ENCODE measurements around the gene PRKCZ. TPM values are rescaled to one million over a fixed set of nuclear protein-coding genes. Genes with fewer than 3 reads are reported as not detected.

The PRKCZ gene
- total and polyA plus RNA-seq, 2 experiments from 2014 or later: 26.2 to 36.9 TPM

DNA sequence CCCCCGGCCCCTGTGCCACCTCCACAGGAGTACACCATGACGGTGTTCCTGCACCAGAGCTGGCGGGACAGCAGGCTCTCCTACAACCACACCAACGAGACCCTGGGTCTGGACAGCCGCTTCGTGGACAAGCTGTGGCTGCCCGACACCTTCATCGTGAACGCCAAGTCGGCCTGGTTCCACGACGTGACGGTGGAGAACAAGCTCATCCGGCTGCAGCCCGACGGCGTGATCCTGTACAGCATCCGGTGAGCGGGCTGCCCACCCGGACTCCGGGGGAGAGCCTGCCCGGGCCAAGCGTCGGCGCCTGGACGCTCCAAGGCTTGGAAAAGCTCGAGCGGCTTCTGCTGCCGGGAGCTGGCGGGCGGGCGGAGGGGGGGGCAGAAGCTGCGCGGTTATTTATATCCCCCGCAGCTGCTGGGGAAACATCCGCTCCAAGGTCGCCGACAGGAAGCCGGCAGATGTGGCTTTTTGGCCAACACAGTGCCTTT lies 24.7 kb upstream of the PRKCZ start:
- Histone ChIP-seq H3K4me1 (ENCODE audit: insufficient read depth) (no peaks in the 10 kb centered on the region), H3K36me3 (ENCODE audit: insufficient read depth) (no peaks in the 10 kb centered on the region), H3F3A (replicated peaks; ENCODE audit: low read depth) (no peaks in the 10 kb centered on the region), H3K27ac (ENCODE audit: low read depth) (no peak overlapping the region), H2AFZ (no peak overlapping the region), H4K20me1 (replicated peaks; ENCODE audit: insufficient read depth) (no peaks in the 10 kb centered on the region), H3K4me2 (no peak overlapping the region), H3K27me3 (ENCODE audit: insufficient read depth) (peaks cover 5% of the 10 kb centered on the region; the same call in 1 of the 2 replicates), H3K4me3 (no peak overlapping the region), H3K79me2 (replicated peaks; ENCODE audit: insufficient read depth) (no peaks in the 10 kb centered on the region), H3K9me2 (ENCODE audit: insufficient read depth) (no peaks in the 10 kb centered on the region)
- Mint-ChIP-seq H3K4me1 (no peaks in the 10 kb centered on the region), H3K36me3 (ENCODE audit: low read depth) (no peaks in the 10 kb centered on the region), H3K4me3 (no peak overlapping the region), H3K27me3 (ENCODE audit: insufficient read depth, low read depth, poor library complexity) (peaks cover 17% of the 10 kb centered on the region), H3K9me3 (no peaks in the 10 kb centered on the region), H3K27ac (no peak overlapping the region)
- no peak for TF ChIP-seq ZNF114 (CRISPR knock-in tag; IDR thresholded peaks at IDR 0.05)
- no peak for TF ChIP-seq STAT1 (IDR thresholded peaks at IDR 0.05; ENCODE audit: unreplicated experiment)
- TF ChIP-seq JUNB (IDR thresholded peaks at IDR 0.05; ENCODE audit: unreplicated experiment): no peak
- no peak for ATAC-seq
- DNase-seq (ENCODE audit: low spot score): no peak

DNA sequence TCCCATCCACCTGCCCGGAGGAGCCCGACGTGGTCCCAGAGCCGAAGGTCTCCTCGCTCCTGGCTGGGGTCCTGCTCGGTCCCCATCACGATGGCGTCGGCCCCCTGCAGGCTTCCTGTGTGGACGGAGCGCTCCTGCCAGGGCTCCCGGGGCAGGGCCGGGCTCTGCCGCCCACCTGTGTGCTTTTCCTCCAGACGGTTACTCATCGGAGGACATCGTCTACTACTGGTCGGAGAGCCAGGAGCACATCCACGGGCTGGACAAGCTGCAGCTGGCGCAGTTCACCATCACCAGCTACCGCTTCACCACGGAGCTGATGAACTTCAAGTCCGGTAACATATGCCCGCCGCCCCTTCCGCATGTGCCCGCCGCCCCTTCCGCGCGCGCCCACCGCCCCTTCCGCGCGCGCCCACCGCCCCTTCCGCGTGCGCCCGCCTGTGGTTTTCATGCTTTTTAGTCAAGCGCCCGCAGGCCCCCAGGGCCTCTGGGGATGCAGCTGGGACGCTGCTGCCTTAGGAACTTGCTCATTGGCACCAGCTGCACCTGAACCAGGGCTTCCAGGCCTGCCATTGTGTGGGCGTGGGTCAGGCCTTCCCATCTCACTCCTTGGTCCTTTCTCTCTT lies 22.1 kb upstream of the PRKCZ start:
- Mint-ChIP-seq H3K4me1 (peaks cover 4% of the 10 kb centered on the region; the same call in 2 of the 3 replicates), H3K36me3 (ENCODE audit: low read depth) (no peaks in the 10 kb centered on the region), H3K27ac (no peak overlapping the region), H3K9me3 (no peaks in the 10 kb centered on the region), H3K27me3 (ENCODE audit: insufficient read depth, low read depth, poor library complexity) (peaks cover 8% of the 10 kb centered on the region), H3K4me3 (no peak overlapping the region)
- H3K9me2 ChIP-seq (ENCODE audit: insufficient read depth): no peaks in the 10 kb centered on the region
- DNase-seq (ENCODE audit: low spot score) (no peak), ATAC-seq (no peak)
- H4K20me1 ChIP-seq (replicated peaks; ENCODE audit: insufficient read depth): no peaks in the 10 kb centered on the region
- H3K4me3 ChIP-seq: no peak overlapping the region
- H3K27me3 ChIP-seq (ENCODE audit: insufficient read depth): no peaks in the 10 kb centered on the region
- no peak overlapping the region for H3K4me2 ChIP-seq
- no peaks in the 10 kb centered on the region for H3K4me1 ChIP-seq (ENCODE audit: insufficient read depth)
- H2AFZ ChIP-seq: no peak overlapping the region
- H3F3A ChIP-seq (replicated peaks; ENCODE audit: low read depth): no peaks in the 10 kb centered on the region
- no peaks in the 10 kb centered on the region for H3K36me3 ChIP-seq (ENCODE audit: insufficient read depth)
- no peak overlapping the region for H3K27ac ChIP-seq (ENCODE audit: low read depth)
- no peaks in the 10 kb centered on the region for H3K79me2 ChIP-seq (replicated peaks; ENCODE audit: insufficient read depth)
- TF ChIP-seq, protein P1, sequence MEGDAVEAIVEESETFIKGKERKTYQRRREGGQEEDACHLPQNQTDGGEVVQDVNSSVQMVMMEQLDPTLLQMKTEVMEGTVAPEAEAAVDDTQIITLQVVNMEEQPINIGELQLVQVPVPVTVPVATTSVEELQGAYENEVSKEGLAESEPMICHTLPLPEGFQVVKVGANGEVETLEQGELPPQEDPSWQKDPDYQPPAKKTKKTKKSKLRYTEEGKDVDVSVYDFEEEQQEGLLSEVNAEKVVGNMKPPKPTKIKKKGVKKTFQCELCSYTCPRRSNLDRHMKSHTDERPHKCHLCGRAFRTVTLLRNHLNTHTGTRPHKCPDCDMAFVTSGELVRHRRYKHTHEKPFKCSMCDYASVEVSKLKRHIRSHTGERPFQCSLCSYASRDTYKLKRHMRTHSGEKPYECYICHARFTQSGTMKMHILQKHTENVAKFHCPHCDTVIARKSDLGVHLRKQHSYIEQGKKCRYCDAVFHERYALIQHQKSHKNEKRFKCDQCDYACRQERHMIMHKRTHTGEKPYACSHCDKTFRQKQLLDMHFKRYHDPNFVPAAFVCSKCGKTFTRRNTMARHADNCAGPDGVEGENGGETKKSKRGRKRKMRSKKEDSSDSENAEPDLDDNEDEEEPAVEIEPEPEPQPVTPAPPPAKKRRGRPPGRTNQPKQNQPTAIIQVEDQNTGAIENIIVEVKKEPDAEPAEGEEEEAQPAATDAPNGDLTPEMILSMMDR (conservative IDR thresholded peaks at IDR 0.05; ENCODE audit: low read depth in 2 of 2): no peak
- no peak for TF ChIP-seq CREB1 (CRISPR knock-in tag; IDR thresholded peaks at IDR 0.05; ENCODE audit: low read depth)
- no peak for TF ChIP-seq EZH2phosphoT487 (IDR thresholded peaks at IDR 0.05; ENCODE audit: unreplicated experiment)
- TF ChIP-seq EZH2 (IDR thresholded peaks at IDR 0.05; ENCODE audit: low read depth, unreplicated experiment): no peak
- no peak for TF ChIP-seq STAT1 (IDR thresholded peaks at IDR 0.05; ENCODE audit: unreplicated experiment)
- TF ChIP-seq ZNF331 (CRISPR knock-in tag; IDR thresholded peaks at IDR 0.05; ENCODE audit: low read depth): no peak
- TF ChIP-seq ZNF114 (CRISPR knock-in tag; IDR thresholded peaks at IDR 0.05): no peak
- TF ChIP-seq, protein P2, sequence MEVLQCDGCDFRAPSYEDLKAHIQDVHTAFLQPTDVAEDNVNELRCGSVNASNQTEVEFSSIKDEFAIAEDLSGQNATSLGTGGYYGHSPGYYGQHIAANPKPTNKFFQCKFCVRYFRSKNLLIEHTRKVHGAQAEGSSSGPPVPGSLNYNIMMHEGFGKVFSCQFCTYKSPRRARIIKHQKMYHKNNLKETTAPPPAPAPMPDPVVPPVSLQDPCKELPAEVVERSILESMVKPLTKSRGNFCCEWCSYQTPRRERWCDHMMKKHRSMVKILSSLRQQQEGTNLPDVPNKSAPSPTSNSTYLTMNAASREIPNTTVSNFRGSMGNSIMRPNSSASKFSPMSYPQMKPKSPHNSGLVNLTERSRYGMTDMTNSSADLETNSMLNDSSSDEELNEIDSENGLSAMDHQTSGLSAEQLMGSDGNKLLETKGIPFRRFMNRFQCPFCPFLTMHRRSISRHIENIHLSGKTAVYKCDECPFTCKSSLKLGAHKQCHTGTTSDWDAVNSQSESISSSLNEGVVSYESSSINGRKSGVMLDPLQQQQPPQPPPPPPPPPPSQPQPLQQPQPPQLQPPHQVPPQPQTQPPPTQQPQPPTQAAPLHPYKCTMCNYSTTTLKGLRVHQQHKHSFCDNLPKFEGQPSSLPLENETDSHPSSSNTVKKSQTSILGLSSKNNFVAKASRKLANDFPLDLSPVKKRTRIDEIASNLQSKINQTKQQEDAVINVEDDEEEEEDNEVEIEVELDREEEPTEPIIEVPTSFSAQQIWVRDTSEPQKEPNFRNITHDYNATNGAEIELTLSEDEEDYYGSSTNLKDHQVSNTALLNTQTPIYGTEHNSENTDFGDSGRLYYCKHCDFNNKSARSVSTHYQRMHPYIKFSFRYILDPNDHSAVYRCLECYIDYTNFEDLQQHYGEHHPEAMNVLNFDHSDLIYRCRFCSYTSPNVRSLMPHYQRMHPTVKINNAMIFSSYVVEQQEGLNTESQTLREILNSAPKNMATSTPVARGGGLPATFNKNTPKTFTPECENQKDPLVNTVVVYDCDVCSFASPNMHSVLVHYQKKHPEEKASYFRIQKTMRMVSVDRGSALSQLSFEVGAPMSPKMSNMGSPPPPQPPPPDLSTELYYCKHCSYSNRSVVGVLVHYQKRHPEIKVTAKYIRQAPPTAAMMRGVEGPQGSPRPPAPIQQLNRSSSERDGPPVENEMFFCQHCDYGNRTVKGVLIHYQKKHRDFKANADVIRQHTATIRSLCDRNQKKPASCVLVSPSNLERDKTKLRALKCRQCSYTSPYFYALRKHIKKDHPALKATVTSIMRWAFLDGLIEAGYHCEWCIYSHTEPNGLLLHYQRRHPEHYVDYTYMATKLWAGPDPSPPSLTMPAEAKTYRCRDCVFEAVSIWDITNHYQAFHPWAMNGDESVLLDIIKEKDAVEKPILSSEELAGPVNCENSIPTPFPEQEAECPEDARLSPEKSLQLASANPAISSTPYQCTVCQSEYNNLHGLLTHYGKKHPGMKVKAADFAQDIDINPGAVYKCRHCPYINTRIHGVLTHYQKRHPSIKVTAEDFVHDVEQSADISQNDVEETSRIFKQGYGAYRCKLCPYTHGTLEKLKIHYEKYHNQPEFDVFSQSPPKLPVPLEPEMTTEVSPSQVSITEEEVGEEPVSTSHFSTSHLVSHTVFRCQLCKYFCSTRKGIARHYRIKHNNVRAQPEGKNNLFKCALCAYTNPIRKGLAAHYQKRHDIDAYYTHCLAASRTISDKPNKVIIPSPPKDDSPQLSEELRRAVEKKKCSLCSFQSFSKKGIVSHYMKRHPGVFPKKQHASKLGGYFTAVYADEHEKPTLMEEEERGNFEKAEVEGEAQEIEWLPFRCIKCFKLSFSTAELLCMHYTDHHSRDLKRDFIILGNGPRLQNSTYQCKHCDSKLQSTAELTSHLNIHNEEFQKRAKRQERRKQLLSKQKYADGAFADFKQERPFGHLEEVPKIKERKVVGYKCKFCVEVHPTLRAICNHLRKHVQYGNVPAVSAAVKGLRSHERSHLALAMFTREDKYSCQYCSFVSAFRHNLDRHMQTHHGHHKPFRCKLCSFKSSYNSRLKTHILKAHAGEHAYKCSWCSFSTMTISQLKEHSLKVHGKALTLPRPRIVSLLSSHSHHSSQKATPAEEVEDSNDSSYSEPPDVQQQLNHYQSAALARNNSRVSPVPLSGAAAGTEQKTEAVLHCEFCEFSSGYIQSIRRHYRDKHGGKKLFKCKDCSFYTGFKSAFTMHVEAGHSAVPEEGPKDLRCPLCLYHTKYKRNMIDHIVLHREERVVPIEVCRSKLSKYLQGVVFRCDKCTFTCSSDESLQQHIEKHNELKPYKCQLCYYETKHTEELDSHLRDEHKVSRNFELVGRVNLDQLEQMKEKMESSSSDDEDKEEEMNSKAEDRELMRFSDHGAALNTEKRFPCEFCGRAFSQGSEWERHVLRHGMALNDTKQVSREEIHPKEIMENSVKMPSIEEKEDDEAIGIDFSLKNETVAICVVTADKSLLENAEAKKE (CRISPR knock-in tag; IDR thresholded peaks at IDR 0.05): no peak
- TF ChIP-seq, protein P3, sequence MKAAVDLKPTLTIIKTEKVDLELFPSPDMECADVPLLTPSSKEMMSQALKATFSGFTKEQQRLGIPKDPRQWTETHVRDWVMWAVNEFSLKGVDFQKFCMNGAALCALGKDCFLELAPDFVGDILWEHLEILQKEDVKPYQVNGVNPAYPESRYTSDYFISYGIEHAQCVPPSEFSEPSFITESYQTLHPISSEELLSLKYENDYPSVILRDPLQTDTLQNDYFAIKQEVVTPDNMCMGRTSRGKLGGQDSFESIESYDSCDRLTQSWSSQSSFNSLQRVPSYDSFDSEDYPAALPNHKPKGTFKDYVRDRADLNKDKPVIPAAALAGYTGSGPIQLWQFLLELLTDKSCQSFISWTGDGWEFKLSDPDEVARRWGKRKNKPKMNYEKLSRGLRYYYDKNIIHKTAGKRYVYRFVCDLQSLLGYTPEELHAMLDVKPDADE (IDR thresholded peaks at IDR 0.05): no peak
- no peak for TF ChIP-seq NANOG (IDR thresholded peaks at IDR 0.05; ENCODE audit: borderline replicate concordance)
